Calu3 (cell line): Measurements from ENCODE around the gene CDH19. TPM values are rescaled to one million over a fixed set of nuclear protein-coding genes. Genes with fewer than 3 reads are reported as not detected.
A peak's percentile ranks its signal among the peaks of the same experiment; 100 is the strongest.

Experiments used
- BruUV-seq: library from RNA; stranded (reverse); fragments of 400-500 nt; replicated peaks from 2 replicates; lab custom pipeline; 2021; lab: Mats Ljungman, UMichigan
- CTCF ChIA-PET: fragments of 300-600 bp; sonication (Branson Sonifier 250); formaldehyde crosslinking; loops from one replicate; lab custom pipeline; 2022; ENCODE audit warnings: antibody characterized with exemption; lab: Charles Lee
- DNase-seq: peaks from one replicate; pipeline ENCODE4 v3.0.0; 2022
- H3K27ac Mint-ChIP-seq: one replicate; pipeline ENCODE4 v1.8.0; 2022; ENCODE audit warnings: mixed read lengths; ENCODE audit not compliant: unreplicated experiment
- H3K27me3 Mint-ChIP-seq: one replicate; pipeline ENCODE4 v1.8.0; 2022; ENCODE audit warnings: mixed read lengths; ENCODE audit not compliant: unreplicated experiment
- H3K36me3 Mint-ChIP-seq: one replicate; pipeline ENCODE4 v1.8.0; 2022; ENCODE audit warnings: mild to moderate bottlenecking, moderate library complexity, mixed read lengths; ENCODE audit not compliant: insufficient read depth, unreplicated experiment
- H3K4me1 Mint-ChIP-seq: one replicate; pipeline ENCODE4 v1.8.0; 2022; ENCODE audit warnings: mild to moderate bottlenecking, low read depth, mixed read lengths; ENCODE audit not compliant: unreplicated experiment
- H3K4me3 Mint-ChIP-seq: one replicate; pipeline ENCODE4 v1.8.0; 2022; ENCODE audit warnings: mild to moderate bottlenecking, low read depth, moderate library complexity, mixed read lengths; ENCODE audit not compliant: unreplicated experiment
- H3K9me3 Mint-ChIP-seq: one replicate; pipeline ENCODE4 v1.8.0; 2022; ENCODE audit warnings: low read depth, mixed read lengths; ENCODE audit not compliant: unreplicated experiment
- CTCF ChIP-seq: fragments of 200-600 bp; IDR thresholded peaks from one replicate; pipeline ENCODE4 v1.8.0; 2022; ENCODE audit warnings: antibody characterized with exemption; ENCODE audit not compliant: unreplicated experiment
- intact Hi-C: fragments of 100-400 bp; cut with micrococcal nuclease; formaldehyde crosslinking; loops from one replicate; pipeline ENCODE4 v1.10.0; 2022; ENCODE audit not compliant: unreplicated experiment
- total RNA-seq: library from RNA; stranded (reverse); gene quantifications from 2 replicates; pipeline ENCODE4 v1.2.3, GENCODE V29; 2022

CDH19 gene
- total RNA-seq, 1 experiment from 2014 or later = 0.33 TPM

- Mint-ChIP-seq H3K9me3 (peaks cover 2% of the 10 kb centered on the region), H3K27ac (peak overlapping the region; percentile 67), H3K4me3 (no peak overlapping the region), H3K27me3 (no peaks in the 10 kb centered on the region), H3K4me1 (peaks cover 14% of the 10 kb centered on the region), H3K36me3 (no peaks in the 10 kb centered on the region)
- no TSS peak for BruUV-seq
- no peak for DNase-seq
- CTCF ChIA-PET = no interaction called here
- no peak for TF ChIP-seq CTCF
- intact Hi-C loops = no loop called here
Observed at GRCh38 chr18:66616523-66616983, 12.7 kb upstream of the CDH19 start.

GRCh38 chr18:66615176-66615575 lies 11.3 kb upstream of the CDH19 start:
- Mint-ChIP-seq H3K27ac (no peak overlapping the region), H3K36me3 (no peaks in the 10 kb centered on the region), H3K4me1 (peaks cover 9% of the 10 kb centered on the region), H3K27me3 (no peaks in the 10 kb centered on the region), H3K9me3 (peaks cover 2% of the 10 kb centered on the region), H3K4me3 (no peak overlapping the region)
- no peak for DNase-seq
- CTCF ChIA-PET = interaction anchor here (0.6 kb wide), 1 partner anchor 234 kb away, joined by 3 read pairs; no protein-coding TSS in a partner anchor
- no peak for TF ChIP-seq CTCF
- intact Hi-C loops = no loop called here
- BruUV-seq = no TSS peak

GRCh38 chr18:66607632-66608031 lies 3.7 kb upstream of the CDH19 start:
- Mint-ChIP-seq H3K27me3 (no peaks in the 10 kb centered on the region), H3K4me1 (no peaks in the 10 kb centered on the region), H3K4me3 (no peak overlapping the region), H3K9me3 (peaks cover 3% of the 10 kb centered on the region), H3K27ac (no peak overlapping the region), H3K36me3 (no peaks in the 10 kb centered on the region)
- DNase-seq = no peak
- CTCF ChIA-PET = no interaction called here
- no TSS peak for BruUV-seq
- intact Hi-C loops = no loop called here
- TF ChIP-seq CTCF = no peak

GRCh38 chr18:66601649-66602048 lies 2.2 kb downstream of the CDH19 start:
- intact Hi-C loops = no loop called here
- peaks cover 10% of the 10 kb centered on the region for H3K4me1 Mint-ChIP-seq
- H3K27me3 Mint-ChIP-seq = no peaks in the 10 kb centered on the region
- CTCF ChIA-PET = no interaction called here
- no peak overlapping the region for H3K4me3 Mint-ChIP-seq
- no peak for DNase-seq
- peak overlapping the region; percentile 95 for H3K27ac Mint-ChIP-seq
- no TSS peak for BruUV-seq
- no peak for TF ChIP-seq CTCF
- no peaks in the 10 kb centered on the region for H3K9me3 Mint-ChIP-seq
- H3K36me3 Mint-ChIP-seq = peaks cover 6% of the 10 kb centered on the region
